D341Med (cell line): ENCODE data around the gene SH3GL1.

Experiments used
- DNase-seq: peaks from one replicate; pipeline ENCODE4 v3.0.0; 2012; ENCODE audit warnings: low spot score

SH3GL1 gene

GRCh38 chr19:4400135-4400936 is at the start of gene SH3GL1:
TSS of gene SH3GL1 (minus strand) at chr19:4400547. CDS start at chr19:4400368, 179 bp downstream.
- peak; percentile 93 for DNase-seq

- DNase-seq, result no peak
Observed at GRCh38 chr19:4449639-4450028, 49.3 kb upstream of the SH3GL1 start.

DNA sequence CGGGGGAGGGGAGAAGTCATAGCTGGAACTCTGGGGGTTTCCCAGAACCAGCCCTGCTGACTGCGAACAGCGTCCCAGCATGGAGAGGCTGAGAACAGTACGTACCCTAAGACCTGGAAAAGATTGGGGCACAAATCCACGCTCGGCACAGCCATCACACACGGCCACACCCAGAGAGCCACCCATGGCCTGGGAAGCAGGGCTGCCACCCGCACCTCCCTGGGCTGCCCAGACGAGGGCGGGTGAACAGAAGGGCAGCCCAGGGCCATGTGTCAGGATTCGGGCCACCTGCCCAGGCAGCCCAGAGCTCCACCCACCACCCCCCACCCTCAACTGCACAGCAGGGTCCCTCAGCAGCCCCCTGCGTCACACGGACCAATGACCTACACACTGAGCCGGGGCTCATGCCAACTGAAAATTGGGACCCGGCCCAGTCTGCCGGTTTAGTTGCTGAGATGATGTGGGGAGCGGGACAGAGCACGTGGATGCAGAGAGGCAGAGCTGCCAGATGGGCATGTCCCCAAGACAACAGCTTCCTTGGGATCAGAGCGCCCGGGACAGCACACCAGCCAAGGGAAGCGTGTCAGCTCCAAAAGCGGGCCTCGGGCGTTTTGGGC is 48.8 kb upstream of the SH3GL1 start:
- DNase-seq, result peak; percentile 73

- peak; percentile 31 for DNase-seq
Observed at GRCh38 chr19:4448147-4448985, 48.0 kb upstream of the SH3GL1 start.

DNA sequence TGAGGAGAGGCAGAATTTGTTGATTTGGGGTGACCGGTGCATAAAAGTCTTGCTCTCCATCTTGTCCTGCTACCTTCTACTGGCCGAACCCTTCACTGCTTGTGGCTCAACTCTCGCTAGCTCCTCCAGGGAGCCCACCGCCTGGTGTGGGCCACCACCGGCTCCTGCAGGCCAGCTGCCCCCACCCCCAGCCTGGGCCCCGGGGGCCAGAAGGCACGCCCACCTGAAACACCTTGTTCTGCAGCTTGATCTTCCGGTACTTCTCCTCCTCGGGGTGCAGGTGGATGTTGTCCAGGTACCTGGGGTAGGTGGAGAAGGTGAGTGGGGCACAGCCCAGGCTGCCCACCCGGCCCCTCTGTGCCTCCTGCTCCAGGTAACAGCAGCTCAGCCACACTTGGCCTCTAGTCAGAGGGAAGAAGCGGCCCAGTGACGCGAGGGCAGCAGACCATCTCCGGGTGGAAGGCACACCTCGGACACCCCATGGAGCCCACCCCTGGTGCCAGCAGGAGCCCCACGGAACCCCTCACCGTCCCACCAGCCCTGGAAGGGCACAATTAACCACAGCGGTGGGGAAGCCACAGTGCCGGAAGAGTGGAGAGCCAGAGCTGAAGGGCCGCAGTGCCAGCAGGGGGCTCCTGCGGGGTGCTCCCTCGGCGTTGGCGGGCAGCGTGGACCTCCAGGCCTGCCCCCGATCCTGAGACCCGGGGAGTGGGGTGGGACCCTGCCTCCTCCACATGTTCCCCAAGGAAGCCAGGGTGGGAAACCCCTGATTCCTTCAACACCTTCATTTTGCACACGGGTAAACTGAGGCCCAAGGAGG is 47.2 kb upstream of the SH3GL1 start:
- DNase-seq, result peak; percentile 39

DNA sequence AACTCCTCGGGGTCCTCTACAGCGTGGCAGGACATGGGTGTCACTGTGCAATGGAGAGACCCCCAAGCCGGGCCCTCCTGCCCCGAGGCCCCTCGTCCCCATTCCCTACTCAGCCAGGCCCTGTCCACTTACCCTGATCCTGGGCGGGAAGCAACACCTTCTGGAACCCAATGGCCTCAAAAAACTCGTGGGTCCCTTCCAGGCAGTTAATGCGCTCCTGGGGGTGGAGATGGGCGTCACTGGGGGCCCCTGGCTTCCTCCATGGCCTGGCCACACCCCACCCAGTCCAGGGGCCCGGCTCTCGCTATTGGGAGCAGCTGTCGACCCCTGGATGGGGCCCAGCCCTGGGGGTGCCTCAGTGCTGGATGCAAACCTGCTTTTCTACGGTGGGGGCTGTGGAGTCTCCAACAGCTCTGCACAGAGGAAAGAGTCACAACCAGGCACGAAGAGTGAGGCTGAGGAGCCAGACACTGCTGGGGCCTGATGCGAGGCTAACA is 46.4 kb upstream of the SH3GL1 start:
- peak; percentile 22 for DNase-seq

DNA sequence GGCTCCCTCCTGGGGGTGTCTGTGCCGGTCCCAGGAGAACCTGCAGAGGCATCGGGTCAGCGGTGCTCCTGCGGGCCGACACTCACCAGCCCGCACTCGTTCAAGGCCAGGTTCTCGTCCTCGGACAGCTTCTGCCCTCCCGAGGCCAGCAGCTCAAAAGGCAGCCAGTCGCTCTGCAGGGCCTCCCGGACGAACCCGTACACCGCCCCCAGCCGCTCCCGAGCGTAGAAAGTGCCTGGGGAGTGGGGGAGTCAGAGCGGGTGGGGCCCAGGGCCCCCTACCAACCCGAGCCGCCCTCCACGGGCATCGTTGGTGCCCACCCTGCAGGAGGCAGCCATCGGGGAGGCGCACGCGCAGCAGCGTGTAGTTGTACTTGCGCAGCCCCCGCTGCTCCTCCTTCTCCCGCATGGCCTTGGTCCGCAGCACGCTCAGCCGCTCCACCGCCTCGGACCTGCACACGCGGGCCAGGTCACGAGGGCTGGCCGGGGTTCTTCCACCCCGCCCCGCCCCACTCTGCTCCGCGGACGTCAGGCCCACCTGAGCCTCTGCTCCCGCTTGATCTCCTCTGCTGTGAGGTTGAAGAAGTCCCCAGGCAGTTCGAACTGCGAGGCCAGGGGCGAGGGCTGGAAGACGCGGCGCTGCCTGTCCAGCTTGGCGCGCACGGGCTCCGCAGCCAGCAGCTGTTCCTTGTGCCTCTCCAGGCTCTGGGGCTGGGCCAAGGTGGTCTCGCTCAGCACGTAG is 45.8 kb upstream of the SH3GL1 start:
- peak; percentile 38 for DNase-seq

DNA sequence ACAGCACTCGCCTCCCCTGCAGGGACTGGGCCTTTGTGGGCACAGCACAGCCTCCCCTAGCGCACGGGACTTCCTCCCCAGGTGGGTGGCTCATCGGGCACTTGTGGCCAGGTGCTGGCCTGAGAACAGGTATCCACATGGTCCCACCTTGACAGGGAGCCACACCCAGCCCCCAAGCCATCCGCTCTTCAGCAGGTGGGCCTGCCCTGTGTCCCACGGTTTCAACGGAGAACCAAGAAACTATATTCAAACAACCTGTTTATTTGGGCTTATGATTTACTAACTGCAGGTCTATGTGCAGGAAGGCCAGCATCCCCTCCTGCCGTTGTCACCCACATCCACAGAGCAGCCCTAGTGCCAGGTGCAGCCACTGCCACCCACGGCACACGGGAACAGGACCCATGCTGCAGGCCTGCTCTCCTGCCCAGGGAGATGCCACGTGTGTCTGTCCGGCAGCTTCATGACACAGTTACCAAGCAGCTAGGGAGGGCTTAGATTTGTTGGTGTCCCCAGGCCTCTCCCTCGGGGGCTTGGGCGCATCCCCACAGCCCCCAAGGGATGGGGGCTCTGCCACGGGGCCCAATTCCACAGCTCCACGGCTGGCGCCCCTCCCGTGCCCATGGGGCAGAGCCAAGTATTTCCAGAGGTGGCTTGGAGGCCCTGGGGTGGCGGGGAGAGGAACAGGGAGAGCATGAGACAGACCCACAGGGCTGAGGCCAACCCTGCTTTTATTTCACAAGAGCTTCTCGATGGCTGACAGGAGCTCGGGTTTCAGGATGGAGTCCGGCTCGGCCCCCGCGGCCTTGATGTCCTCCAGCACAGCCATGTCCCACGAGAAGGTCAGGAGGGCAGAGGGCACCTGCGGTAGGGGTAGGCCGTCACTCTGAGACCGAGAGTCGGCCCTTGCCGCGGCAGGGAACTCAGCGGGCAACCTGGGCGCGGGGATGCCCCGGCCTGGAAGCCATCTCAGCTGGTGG is 44.7 kb upstream of the SH3GL1 start:
- peak; percentile 35 for DNase-seq

DNA sequence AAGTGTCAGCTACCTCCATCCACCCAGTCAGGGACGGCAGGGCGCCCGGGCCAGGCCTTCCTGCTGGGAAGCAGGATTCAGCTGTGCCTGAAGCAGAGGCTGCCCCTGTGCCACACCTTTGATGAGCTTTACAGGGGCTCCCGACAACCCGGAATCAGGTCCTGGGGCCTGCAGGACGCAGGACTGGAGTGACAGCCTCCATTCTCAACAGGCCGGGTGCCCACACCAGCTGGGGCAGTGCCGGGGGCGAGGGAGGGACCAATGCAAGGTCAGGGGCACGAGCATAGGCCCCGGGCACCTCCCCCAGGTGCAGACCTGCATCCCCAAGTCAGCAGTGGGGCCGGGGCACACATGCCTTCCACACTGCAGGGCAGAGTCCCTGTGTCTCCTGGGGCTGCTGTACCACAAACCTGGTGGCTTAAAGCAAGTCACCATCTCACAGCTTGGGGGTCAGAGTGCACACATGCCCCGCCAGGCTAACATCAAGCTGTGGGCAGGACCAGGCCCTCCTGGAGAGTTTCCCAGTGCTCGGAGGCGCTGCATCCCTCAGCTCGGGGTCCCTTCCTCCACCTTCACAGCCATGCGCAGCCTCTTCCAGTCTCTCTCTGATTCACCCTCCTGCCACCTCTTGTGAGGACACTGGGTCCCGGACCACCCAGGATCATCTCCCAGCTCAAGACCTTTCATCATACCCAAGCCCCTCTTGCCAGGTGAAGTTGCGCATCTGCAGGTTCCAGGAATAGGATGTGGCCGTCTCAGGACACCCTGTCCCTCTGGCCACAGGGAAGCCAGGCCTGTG is 43.8 kb upstream of the SH3GL1 start:
- peak; percentile 34 for DNase-seq

DNA sequence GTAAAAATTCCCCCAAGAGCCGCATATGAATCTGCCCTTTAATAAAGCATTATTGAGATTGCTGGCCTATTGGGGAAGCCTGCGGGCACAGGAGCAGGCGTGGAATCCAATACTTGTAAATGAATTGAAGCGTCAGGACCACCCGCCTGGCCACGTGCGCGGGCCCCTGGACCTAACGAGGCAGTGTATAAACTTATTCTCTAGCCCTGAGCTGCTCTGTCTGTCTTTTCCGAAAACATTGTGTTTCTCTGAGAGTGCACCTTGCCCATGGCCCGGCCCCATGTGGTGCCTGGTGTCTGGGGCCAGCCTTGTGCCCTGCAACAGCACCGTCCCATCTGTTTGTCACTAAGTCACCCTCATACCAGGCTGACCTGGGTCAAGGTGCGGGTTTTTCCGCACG is 42.8 kb upstream of the SH3GL1 start:
- DNase-seq, result no peak

- no peak for DNase-seq
Observed at GRCh38 chr19:4442819-4443146, 42.4 kb upstream of the SH3GL1 start.

GRCh38 chr19:4441994-4442818 is 41.9 kb upstream of the SH3GL1 start:
- DNase-seq, result no peak

- no peak for DNase-seq
Observed at GRCh38 chr19:4439243-4439642, 38.9 kb upstream of the SH3GL1 start.

DNA sequence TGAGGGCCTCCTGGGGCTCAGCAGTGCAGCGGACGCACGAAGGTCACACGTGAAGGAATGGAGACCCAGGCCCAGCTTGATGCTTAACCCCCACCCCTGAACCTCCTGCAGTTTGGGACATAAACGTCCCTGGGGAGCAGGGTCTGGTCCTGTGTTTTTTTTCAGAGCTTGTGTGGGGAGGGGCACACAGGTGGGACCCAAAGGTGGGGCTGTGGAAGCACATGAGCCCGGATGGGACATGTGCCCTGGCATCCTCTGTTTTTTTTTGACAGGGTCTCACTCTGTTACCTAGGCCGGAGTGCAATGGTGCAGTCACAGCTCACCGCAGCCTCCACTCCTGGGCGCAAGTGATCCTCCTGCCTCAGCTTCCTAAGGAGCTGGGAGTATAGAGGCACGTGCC is 36.8 kb upstream of the SH3GL1 start:
- DNase-seq, result no peak

DNA sequence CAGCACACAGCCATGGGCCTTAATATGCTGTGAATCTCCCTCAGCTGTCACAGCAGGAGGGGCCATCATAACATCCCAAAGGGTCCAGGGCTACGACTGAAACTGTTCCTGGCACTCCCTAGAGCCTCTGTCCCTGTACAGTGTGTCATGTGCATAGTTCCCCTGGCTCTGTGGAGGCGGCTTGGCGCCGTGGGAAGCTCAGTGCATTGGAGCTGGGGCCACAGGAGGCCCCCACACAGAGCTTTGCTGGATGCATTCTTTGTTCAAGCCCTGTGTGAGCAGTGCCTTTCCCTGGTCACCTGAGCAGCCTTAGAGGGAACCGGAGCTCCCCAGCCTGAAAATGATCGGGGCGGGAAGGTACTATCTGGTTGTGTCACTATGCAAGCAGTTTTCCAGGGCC is 35.9 kb upstream of the SH3GL1 start:
- no peak for DNase-seq

DNA sequence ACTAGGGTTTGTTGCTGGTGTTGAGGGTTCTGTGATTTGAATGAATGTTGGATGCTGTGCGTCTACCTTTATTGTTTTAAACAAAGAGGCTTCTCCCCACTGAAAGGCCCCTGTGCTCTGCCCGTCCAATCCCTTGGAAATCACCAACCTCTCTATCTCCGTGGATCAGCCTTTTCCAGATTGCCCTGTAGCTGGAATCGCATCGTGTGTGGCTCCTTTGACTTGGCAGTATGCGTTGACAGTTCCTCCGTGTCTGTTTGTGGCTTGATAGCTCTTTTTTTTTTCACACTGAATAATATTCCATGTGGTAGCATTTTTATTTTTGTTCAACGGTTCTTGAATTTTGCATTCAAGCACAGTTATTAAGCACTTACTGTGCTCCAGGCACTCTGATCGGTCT is 34.0 kb upstream of the SH3GL1 start:
- DNase-seq, result no peak

DNA sequence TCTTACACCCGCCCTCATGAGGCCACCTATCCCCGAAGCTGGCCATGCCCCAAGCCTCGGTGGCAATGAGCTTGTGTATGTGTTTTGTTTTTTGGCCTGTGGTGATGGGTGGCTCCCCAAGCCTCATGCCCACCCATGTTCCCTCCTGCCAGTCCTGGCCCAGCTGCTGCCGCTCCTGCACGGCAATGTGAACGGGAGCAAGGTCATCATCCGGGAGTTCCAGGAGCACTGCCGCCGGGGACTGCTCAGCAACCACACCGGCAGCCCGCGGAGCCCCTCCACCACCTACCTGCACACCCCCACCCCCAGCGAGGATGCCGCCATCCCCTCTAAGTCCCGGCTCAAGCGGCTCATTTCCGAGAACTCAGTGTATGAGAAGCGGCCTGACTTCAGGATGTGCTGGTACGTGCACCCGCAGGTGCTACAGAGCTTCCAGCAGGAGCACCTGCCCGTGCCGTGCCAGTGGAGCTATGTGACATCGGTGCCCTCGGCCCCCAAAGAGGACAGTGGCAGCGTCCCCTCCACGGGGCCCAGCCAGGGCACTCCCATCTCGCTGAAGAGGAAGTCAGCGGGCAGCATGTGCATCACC is 32.7 kb upstream of the SH3GL1 start:
- DNase-seq, result no peak
